ENCODE data around the gene CYCS. TPM values are rescaled to one million over a fixed set of nuclear protein-coding genes. Genes with fewer than 3 reads are reported as not detected.

The CYCS gene
- total and polyA plus RNA-seq, 3 donors from 2014 or later = 32.0 to 127 (median 38.5) TPM

DNA sequence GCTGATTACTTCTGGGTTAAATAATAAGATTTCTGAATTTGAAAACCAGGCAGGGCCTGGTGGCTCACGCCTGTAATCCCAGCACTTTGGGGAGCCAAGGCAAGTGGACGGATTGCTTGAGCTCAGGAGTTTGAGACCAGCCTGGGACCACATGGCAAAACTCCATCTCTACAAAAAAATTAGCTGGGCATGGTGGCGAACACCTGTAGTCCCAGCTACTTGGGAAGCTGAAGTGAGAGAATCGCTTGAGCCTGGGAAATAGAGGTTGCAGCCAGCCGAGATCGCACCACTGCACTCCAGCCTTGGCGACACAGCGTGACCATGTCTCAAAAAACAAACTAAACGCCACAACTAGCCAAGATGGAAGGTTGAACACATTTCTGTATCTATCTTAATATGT lies 3.5 kb downstream of the CYCS start:
- TF ChIP-seq, protein P1, sequence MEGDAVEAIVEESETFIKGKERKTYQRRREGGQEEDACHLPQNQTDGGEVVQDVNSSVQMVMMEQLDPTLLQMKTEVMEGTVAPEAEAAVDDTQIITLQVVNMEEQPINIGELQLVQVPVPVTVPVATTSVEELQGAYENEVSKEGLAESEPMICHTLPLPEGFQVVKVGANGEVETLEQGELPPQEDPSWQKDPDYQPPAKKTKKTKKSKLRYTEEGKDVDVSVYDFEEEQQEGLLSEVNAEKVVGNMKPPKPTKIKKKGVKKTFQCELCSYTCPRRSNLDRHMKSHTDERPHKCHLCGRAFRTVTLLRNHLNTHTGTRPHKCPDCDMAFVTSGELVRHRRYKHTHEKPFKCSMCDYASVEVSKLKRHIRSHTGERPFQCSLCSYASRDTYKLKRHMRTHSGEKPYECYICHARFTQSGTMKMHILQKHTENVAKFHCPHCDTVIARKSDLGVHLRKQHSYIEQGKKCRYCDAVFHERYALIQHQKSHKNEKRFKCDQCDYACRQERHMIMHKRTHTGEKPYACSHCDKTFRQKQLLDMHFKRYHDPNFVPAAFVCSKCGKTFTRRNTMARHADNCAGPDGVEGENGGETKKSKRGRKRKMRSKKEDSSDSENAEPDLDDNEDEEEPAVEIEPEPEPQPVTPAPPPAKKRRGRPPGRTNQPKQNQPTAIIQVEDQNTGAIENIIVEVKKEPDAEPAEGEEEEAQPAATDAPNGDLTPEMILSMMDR (IDR thresholded peaks at IDR 0.05) = no peak
- no peak for TF ChIP-seq POLR2A (IDR thresholded peaks at IDR 0.05)
- Histone ChIP-seq H3K4me3 (no peak overlapping the region), H3K36me3 (ENCODE audit: low read depth, missing control alignments) (no peaks in the 10 kb centered on the region), H3K9me3 (no peaks in the 10 kb centered on the region), H3K4me1 (peaks cover 6% of the 10 kb centered on the region), H3K27ac (no peak overlapping the region), H3K27me3 (no peaks in the 10 kb centered on the region)
- DNase-seq = no peak
- intact Hi-C loops (cut with DNase I; ENCODE audit: low total_unique reads) = no loop called here
- 94 to 95% methylated on average over 9 of the region's 9 CpGs for WGBS, 2 donors

DNA sequence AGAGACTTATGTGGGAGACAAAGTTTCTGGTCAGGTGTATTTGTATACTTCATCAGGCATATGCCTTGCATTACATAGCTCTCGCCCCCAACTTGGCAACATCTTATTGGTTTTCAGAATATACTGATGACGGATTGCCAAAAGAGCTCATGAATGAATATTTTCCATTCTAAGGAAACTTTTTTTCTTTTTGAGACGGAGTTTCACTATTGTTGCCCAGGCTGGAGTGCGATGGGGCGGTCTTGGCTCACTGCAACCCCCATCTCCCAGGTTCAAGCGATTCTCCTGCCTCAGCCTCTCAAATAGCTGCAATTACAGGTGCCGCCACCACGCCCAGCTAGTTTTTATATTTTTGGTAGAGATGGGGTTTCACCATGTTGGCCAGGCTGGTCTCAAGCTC lies 6.0 kb downstream of the CYCS start:
- no peak overlapping the region for H3K27ac ChIP-seq
- no peaks in the 10 kb centered on the region for H3K9me3 ChIP-seq
- no peaks in the 10 kb centered on the region for H3K27me3 ChIP-seq
- peaks cover 3% of the 10 kb centered on the region for H3K4me1 ChIP-seq
- 95 to 98% methylated on average over 8 of the region's 8 CpGs for WGBS, 2 donors
- no peak overlapping the region for H3K4me3 ChIP-seq
- no peak for DNase-seq
- intact Hi-C loops (cut with DNase I; ENCODE audit: low total_unique reads) = no loop called here
- no peak for TF ChIP-seq POLR2A (IDR thresholded peaks at IDR 0.05)
- TF ChIP-seq, protein P1 (IDR thresholded peaks at IDR 0.05) = no peak
- no peaks in the 10 kb centered on the region for H3K36me3 ChIP-seq (ENCODE audit: low read depth, missing control alignments)

DNA sequence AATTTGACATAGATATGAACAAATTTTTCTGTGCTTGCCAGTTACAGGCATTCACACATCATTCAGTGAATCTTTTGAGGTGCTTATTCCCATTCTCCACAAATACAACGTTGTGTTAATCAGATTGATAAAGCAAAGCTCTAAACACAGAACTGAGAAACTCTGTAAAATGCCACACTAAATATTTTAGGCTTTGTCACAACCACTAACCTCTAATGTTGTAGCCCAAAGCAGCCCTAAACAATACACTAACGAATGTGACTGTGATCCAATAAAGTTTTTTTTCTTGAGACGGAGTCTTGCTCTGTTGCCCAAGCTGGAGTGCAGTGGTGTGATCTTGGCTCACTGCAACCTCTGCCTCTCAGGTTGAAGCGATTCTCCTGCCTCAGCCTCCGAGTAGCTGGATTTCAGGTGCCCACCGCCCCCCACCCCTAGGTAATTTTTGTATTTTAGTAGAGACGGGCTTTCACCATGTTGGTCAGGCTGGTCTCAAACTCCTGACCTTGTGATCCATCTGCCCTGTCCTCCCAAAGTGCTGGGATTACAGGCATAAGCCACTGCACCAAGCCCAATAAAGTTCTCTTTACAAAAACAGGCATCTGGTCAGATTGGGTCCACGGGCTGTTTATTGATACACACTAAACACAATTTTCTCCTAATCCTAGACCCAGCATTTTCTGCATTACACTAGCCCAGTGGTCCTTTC lies 6.9 kb downstream of the CYCS start:
- Histone ChIP-seq H3K36me3 (ENCODE audit: low read depth, missing control alignments) (no peaks in the 10 kb centered on the region), H3K4me1 (no peaks in the 10 kb centered on the region), H3K4me3 (no peak overlapping the region), H3K9me3 (no peaks in the 10 kb centered on the region), H3K27ac (no peak overlapping the region), H3K27me3 (no peaks in the 10 kb centered on the region)
- no peak for DNase-seq
- intact Hi-C loops (cut with DNase I; ENCODE audit: low total_unique reads) = no loop called here
- no peak for TF ChIP-seq POLR2A (IDR thresholded peaks at IDR 0.05)
- TF ChIP-seq, protein P1 (IDR thresholded peaks at IDR 0.05) = no peak
- 74 to 83% methylated on average over 8 of the region's 8 CpGs for WGBS, 2 donors

DNA sequence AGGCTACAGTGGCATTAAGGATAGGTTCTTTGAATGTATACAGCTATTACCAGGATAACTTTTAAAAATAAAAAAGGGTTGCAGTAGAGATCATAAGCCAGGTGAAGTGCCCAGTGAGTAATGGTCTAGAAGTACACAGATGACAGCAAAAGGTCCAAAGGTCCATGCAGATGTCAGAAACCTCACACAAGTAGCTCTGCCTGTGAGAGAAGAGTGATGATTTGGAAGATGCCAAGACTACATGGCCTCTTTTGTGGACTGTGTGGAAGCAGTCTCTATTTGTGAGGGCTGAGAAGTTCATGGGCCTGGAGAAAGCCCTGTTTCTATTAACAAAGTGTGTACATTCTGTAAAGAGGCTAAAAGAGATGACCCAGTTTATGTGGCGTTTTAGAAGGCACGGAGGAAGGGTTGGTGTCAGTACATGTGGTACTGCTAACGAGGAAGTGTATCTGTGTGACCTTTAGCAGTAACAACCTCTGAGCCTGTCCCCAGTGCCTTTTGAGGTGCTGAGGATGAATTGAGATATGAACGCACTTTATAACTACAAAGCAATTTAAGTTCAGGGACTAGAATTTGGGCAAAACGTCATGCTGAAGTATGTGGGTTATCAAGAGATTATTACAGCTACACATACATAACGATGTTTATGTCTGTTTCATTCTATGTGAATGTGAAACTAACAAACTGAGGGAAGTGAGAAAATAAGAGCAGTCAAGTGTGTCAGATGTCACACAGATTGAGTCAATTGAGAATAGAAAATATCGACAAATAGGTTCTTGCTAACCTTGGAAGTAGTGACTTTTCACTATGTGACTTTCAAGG lies 7.6 kb downstream of the CYCS start:
- no peaks in the 10 kb centered on the region for H3K9me3 ChIP-seq
- no peak for TF ChIP-seq POLR2A (IDR thresholded peaks at IDR 0.05)
- TF ChIP-seq, protein P1 (IDR thresholded peaks at IDR 0.05) = no peak
- intact Hi-C loops (cut with DNase I; ENCODE audit: low total_unique reads) = no loop called here
- no peaks in the 10 kb centered on the region for H3K27me3 ChIP-seq
- no peak for DNase-seq
- H3K27ac ChIP-seq = no peak overlapping the region
- no peak overlapping the region for H3K4me3 ChIP-seq
- no peaks in the 10 kb centered on the region for H3K36me3 ChIP-seq (ENCODE audit: low read depth, missing control alignments)
- no peaks in the 10 kb centered on the region for H3K4me1 ChIP-seq
- 30 to 34% methylated on average over 7 of the region's 7 CpGs for WGBS, 2 donors
